Mucosa of rectum (tissue), 2 donors: ENCODE data around the gene SCGB1A1.

ENCODE experiments used
- H3K27ac ChIP-seq, 2 donors: one replicate each; pipeline ENCODE4 v1.7.0; 2013; ENCODE audit warnings: inconsistent platforms in 2 of 2, low read depth in 2 of 2, low read length in 2 of 2
- H3K27me3 ChIP-seq, 2 donors: one replicate each; pipeline ENCODE4 v1.7.0; 2013; ENCODE audit warnings: low read length in 2 of 2; ENCODE audit not compliant: control insufficient read depth in 2 of 2, insufficient read depth in 2 of 2
- H3K36me3 ChIP-seq, 2 donors: one replicate each; pipeline ENCODE4 v1.7.0; 2013; ENCODE audit warnings: low read length in 2 of 2; ENCODE audit not compliant: control insufficient read depth in 2 of 2, insufficient read depth in 2 of 2
- H3K4me1 ChIP-seq, 2 donors: one replicate each; pipeline ENCODE4 v1.7.0; 2013; ENCODE audit warnings: low read length in 2 of 2, mild to moderate bottlenecking in 1 of 2; ENCODE audit not compliant: control insufficient read depth in 2 of 2, insufficient read depth in 2 of 2
- H3K4me3 ChIP-seq, 2 donors: one replicate each; pipeline ENCODE4 v1.7.0; 2013; ENCODE audit warnings: low read length in 2 of 2
- H3K9ac ChIP-seq, 2 donors: one replicate each; pipeline ENCODE4 v1.7.0; 2013; ENCODE audit warnings: low read length in 2 of 2, low read depth in 1 of 2, mild to moderate bottlenecking in 1 of 2
- H3K9me3 ChIP-seq, 2 donors: one replicate each; pipeline ENCODE4 v1.7.0; 2013; ENCODE audit warnings: low read length in 2 of 2; ENCODE audit not compliant: control insufficient read depth in 2 of 2
- donor health status: healthy.
- donor health status: Normal muscosa, but diverticular disease.

SCGB1A1 gene

DNA sequence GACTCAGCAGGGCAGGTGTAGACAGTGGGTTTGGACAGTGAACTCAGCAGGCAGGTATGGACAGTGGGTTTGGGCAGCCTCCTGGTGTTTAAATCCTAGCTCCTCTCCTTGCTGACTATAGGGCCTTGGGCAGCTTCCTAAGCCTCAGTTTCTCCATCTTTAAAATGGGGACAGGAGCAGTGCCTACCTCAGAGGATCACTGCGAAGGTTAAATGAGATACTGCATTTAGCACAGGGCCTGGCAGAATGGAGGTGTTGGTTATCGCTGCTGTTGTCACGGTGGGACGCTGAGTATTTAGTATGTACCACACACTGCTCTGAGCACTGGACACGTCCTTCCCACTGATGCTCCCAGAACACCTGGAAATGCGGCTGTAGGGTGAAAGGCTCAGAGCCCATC, 14.4 kb upstream of the SCGB1A1 start:
- Histone ChIP-seq H3K9me3 (no peaks in the 10 kb centered on the region), H3K9ac (no peak overlapping the region), H3K4me3 (no peak overlapping the region), H3K36me3 (no peaks in the 10 kb centered on the region), H3K27me3 (no peaks in the 10 kb centered on the region), H3K27ac (no peak overlapping the region), H3K4me1 (peaks cover 23 to 26% of the 10 kb centered on the region in 2 donors)

DNA sequence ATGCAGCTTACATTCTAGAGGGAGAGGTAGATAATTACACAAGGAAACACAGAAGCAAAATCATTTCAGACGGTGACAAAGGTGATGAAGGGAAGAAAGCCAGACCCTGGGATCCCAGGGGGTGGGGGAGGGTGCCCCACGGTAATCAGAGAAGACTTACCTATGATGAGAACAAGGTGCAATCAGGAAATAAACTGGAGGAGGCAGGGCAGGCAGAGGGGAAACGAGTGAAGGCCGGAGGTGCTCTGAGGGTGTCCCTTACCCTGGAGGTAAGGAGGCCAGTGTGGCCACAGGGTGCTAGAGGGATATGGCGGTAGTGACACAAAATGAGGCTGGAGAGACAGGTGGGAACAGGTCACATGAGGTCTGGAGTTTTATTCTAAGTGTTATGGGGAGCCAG, 13.9 kb upstream of the SCGB1A1 start:
- no peak overlapping the region for H3K9ac ChIP-seq

DNA sequence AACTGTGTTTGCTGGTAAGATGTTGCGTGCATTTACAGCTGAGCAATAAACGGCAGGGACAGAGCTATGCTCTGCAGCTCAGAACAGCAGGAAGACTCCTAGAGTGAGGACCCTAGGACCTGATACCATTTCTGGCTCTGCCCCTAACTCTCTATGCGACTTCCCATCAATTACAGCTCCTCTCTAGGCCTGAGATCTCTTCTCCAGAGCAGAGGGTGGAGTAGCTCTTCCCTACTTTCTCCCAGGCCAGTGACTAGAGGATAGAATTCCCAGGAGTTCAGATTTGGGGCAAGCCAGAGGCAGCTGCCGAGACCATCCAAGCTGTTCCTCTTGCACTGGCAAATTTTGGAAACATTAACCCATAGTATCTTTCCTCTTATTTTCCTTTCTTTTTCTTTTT, 12.8 kb upstream of the SCGB1A1 start:
- no peak overlapping the region for H3K27ac ChIP-seq
- H3K36me3 ChIP-seq: no peaks in the 10 kb centered on the region

More for the DNA sequence above, 13.9 kb upstream of the SCGB1A1 start:
- Histone ChIP-seq H3K4me3 (no peak overlapping the region), H3K27ac (no peak overlapping the region), H3K9me3 (no peaks in the 10 kb centered on the region), H3K4me1 (peaks cover 18 to 23% of the 10 kb centered on the region in 2 donors), H3K27me3 (no peaks in the 10 kb centered on the region), H3K36me3 (no peaks in the 10 kb centered on the region)

DNA sequence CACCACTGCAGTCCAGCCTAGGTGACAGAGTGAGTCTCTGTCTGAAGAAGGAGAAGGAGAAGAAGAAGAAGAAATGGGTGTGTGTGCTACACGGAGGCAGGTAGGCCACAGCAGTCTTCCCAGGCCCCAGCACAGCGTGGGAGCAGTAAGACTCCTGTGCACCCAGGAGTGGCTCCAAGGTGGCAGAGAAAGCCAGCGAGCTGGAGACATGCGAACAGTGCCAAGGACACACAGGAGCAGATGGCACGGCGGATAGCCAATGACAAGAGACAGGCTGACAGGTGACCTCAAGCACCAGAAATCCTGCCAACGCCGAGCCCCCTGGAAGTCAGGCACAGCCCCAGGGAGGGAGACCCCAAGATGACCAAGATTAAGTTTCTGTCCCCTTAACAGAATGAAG, 9.0 kb upstream of the SCGB1A1 start:
- no peaks in the 10 kb centered on the region for H3K36me3 ChIP-seq
- H3K27me3 ChIP-seq: no peaks in the 10 kb centered on the region
- H3K4me3 ChIP-seq: no peak overlapping the region
- no peaks in the 10 kb centered on the region for H3K9me3 ChIP-seq
- H3K27ac ChIP-seq: no peak overlapping the region
- no peak overlapping the region for H3K9ac ChIP-seq
- H3K4me1 ChIP-seq: no peaks in the 10 kb centered on the region

More for the DNA sequence above, 12.8 kb upstream of the SCGB1A1 start:
- no peak overlapping the region for H3K4me3 ChIP-seq
- H3K9me3 ChIP-seq: no peaks in the 10 kb centered on the region
- H3K9ac ChIP-seq: no peak overlapping the region
- H3K27me3 ChIP-seq: no peaks in the 10 kb centered on the region
- H3K4me1 ChIP-seq: peaks cover 10 to 16% of the 10 kb centered on the region in 2 donors

DNA sequence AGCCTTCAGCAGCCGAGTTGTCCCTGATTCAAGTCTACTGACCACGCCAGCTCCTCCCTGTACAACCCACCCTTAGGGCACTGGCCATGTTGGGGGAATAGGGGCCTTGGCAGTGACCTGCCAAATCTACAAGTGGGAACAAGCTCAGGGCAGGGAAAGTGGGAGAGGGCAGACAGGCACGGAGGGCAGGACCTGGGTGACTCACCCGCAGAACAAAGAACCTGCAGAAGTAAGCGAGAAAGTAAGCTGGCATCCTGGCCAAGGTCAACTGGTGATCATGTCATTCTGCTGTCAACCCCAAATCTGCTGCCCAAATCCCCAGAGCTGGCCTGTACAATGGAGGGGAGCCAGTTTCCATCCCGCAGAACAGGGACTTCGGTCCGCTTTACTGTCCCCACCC, 7.9 kb upstream of the SCGB1A1 start:
- H3K27me3 ChIP-seq: no peaks in the 10 kb centered on the region
- H3K9ac ChIP-seq: no peak overlapping the region
- no peaks in the 10 kb centered on the region for H3K9me3 ChIP-seq
- no peaks in the 10 kb centered on the region for H3K4me1 ChIP-seq
- H3K27ac ChIP-seq: no peak overlapping the region
- H3K36me3 ChIP-seq: no peaks in the 10 kb centered on the region
- no peak overlapping the region for H3K4me3 ChIP-seq

DNA sequence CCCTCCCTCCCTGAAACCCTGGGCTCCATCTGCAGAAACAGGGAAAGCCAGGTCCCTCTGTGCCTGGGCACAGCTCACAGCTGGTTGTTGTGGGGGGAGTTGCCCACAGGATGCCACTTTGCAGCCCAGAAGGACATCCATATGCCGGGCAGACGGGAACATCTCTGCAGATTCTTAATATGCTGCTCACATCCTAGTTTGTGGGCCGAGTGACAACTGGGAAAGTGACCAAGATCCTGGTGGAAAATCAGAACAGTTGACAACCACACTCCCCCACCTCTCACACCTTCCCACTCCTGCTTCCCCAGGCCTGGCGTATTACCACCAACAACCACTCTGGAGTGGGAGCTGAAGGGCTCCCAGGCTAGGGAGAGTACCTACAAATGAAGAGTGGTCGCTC, 7.3 kb upstream of the SCGB1A1 start:
- Histone ChIP-seq H3K9me3 (no peaks in the 10 kb centered on the region), H3K9ac (no peak overlapping the region), H3K4me1 (no peaks in the 10 kb centered on the region), H3K4me3 (no peak overlapping the region), H3K27ac (no peak overlapping the region), H3K36me3 (no peaks in the 10 kb centered on the region), H3K27me3 (no peaks in the 10 kb centered on the region)

DNA sequence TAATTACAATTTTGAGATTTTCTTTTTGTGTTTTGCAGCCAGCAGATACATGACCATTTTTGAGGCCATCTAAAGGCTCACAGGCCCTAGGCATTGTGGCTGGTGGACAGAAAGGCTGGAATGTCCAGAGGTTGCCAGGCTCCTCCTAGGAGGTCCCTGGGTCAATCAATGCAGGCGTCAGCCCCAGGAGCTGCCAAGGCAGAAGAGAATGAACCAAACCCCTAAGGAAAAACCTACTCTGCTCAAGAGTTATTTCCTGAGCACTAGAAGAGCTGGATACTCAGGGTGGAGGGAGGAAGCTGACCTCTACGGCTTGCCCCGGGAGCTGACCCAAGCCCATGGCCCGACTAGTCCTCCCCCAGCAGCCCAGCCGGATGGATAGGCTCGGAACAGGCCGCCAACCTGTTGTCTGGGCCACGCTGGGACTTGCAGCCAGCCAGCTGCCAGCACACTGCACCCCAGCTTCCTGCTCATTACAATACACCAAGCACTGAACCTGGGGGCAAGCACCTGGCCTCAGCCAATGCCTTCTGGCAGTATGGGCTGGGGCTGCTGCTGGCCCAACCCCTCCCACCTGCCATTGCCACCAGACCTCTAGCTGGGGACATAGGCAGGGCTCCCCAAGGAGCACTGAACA, 5.7 kb upstream of the SCGB1A1 start:
- H3K9ac ChIP-seq: no peak overlapping the region
- no peaks in the 10 kb centered on the region for H3K9me3 ChIP-seq
- H3K4me1 ChIP-seq: no peaks in the 10 kb centered on the region
- H3K4me3 ChIP-seq: no peak overlapping the region
- no peaks in the 10 kb centered on the region for H3K27me3 ChIP-seq
- no peak overlapping the region for H3K27ac ChIP-seq
- H3K36me3 ChIP-seq: no peaks in the 10 kb centered on the region

DNA sequence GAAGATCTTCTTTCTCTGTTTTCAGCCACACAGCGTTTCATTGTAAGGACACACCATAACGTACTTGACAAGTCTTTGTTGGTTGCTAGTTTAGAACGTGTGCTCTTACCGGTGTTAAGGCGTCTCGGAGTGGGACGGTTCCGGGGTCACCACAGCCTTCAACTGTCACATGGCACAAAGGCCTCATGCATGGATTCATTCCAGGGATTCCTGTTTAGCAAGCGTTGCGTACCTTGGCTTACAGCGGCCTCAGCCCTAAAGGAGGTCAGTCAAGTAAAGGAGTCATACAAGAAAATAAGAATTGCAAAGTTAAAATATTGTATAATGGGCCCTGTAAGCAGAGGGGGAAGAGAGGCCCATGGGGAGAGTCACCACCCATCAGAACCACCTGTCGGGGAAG, 2.2 kb upstream of the SCGB1A1 start:
- Histone ChIP-seq H3K9ac (no peak overlapping the region), H3K4me1 (peaks cover 5 to 7% of the 10 kb centered on the region in 2 donors), H3K36me3 (no peaks in the 10 kb centered on the region), H3K9me3 (no peaks in the 10 kb centered on the region), H3K27ac (no peak overlapping the region), H3K4me3 (no peak overlapping the region), H3K27me3 (no peaks in the 10 kb centered on the region)

DNA sequence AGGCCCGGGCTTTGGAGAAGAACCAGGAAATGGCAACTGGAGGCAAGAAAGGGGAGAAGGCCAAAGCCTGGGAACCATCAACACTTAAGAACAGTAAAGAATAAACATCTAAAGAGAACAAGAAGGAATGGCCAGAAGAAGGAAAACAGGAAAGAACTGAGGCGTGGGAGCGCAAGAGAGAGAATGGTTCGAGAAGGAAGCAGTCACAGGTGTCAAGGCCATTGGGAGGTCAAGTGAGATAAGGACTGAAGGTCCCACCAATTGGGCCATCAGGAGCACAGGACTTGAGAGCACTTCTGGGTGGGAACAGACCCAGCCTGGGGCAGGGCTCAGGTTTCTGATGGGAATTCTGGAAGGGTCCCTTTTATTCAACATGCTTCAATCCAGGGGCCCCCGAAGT, 697 bp upstream of the SCGB1A1 start:
- no peaks in the 10 kb centered on the region for H3K9me3 ChIP-seq
- peaks cover 0 to 3% of the 10 kb centered on the region in 2 donors for H3K27me3 ChIP-seq
- H3K36me3 ChIP-seq: no peaks in the 10 kb centered on the region
- H3K4me1 ChIP-seq: peaks cover 5 to 7% of the 10 kb centered on the region in 2 donors
- H3K4me3 ChIP-seq: no peak overlapping the region
- no peak overlapping the region for H3K9ac ChIP-seq
- H3K27ac ChIP-seq: no peak overlapping the region

DNA sequence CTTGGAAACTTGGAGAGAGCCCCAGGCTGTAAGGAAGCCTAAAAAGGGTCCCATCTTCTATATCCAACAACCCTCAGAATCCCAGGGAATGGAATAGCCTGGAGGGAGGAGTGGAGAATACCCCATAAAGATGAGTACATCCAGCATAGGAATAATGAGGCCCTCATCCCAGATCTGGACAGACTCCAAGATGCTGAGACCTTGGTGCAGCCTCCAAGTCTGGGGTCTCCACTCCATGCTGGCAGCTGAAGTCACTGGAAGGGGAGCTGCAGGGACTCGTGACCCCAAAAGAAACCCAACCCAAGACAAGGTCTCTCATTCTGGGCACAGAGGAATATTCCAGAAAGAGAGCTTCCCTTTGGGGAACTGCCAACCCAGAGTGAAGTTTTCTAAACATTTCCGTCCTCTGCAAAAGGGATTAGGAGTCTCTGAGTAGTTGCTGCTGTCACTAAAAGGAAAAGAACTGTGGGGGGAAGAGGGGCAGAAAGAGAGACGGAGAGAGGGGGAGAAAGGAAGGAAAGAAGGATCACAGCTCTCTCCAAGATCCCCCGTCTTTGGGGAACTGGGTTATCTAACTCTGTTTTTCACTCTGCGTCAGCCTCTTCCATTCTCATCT, 589 bp downstream of the SCGB1A1 start:
- Histone ChIP-seq H3K4me3 (no peak overlapping the region), H3K27ac (peak overlapping the region; percentile 49 to 55), H3K9me3 (no peaks in the 10 kb centered on the region), H3K9ac (no peak overlapping the region), H3K4me1 (peaks cover 5 to 7% of the 10 kb centered on the region in 2 donors), H3K36me3 (no peaks in the 10 kb centered on the region), H3K27me3 (peaks cover 0 to 3% of the 10 kb centered on the region in 2 donors)
